ENCODE data around the gene BANK1. TPM values are rescaled to one million over a fixed set of nuclear protein-coding genes. Genes with fewer than 3 reads are reported as not detected.
"Not testable (repeated sequence)": the region's sequence is repeated elsewhere in the genome, so short reads cannot be mapped to it uniquely, and the experiment has no call there.

The BANK1 gene
- polyA plus RNA-seq, 3 donors, result 2.7 to 2.9 (median 2.9) TPM

DNA sequence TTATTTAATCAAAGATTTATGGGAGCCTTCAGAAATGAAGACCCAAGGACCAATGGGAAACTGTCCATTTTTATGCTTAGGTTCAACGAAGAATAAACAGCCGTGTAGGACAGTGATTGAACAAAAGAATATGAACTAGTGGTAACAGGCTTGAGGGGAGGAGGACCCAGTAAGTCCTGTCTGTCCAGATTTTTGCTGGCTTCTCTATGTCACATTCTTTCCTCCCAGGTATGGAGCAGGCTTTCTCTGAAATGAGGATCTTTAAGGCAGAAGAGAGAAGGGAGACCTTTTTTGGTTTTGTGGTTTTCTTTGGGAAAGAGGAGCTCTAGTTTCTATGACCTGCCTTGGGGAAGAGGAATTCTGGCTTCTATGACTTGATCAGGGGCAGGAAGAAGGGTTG, 74.1 kb downstream of the BANK1 start:
- DNase-seq (ENCODE audit: extremely low read depth in 1 of 11, low read depth in 9 of 11, low spot score in 4 of 11), result no peak

DNA sequence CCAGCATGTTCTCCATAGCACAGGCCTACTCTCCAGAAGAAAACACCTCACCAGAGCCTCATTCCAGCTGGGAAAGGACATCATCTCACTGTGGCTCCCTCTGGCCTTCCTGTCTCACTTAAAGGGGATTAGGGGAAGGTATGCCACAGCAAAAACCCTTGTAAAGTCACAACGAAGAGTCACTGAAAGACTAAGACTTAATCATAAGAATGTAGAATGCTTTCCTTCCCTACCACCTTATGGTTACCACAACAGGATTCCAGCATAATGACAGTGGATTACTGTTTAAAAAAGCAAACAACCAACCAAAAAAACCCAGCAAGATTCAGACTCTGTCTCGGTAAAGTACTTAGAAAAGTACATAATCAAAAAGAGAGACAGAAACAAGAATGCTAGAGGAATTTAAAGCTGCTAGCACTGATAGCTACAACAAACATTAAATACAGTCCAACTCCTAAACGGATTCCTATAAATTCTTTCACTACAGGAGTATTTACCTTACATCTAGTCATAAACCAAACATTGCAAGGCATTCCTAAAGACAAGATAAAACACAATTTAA, 75.1 kb downstream of the BANK1 start:
- no peak for DNase-seq (ENCODE audit: extremely low read depth in 1 of 11, low read depth in 9 of 11, low spot score in 4 of 11)

DNA sequence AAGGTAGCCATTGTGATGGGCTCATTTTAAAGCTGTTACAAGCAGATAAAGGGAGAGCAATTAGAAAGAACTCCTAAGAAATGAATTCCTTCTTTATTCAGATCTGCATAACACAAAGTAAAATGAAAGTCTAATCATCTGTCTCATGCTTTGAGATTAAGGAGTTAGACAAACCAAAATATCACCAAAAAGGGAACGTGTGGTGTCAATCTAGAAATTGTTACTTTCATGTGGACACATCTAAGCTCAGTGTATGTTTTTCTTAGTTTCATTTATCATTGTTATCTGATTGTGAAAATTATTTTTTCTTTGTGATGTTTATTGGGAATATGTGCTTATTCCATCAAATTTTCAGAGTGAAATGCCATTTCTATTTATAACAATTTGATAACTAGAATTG, 80.3 kb downstream of the BANK1 start:
- DNase-seq (ENCODE audit: extremely low read depth in 1 of 11, low read depth in 9 of 11, low spot score in 4 of 11), result no peak

DNA sequence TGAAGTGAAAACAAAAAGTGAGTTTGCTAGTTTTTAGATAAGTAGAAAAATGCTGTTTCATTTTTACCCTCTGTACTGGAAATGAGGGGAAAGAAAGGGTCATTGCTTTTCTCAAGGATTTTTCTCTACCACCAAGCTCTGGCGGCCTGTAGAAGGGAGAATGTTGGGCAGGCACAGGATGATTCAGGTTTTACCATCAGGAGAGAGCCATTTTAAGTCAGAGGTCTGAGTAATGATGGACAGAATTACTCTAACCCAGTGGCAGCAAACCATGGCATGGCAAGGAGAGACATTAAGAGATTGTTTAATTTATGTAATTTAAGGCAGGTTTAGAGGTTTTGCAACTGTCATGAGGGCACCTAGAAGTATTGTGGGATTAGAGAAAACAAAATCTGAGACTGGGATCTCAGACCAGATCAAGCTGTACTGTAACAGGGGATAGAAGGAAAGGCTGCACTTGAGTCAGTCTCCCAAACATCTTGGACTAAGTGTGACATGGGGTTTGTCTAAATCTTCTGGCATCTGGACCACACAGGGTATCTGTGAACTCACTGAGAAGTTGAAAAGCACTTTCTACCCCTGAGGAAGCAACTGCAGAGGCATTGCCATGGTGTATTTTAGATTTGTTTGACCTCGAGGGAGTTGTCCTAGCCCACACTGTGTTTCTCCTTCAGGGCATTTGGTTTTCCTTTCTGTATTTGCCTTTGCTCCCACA, 81.6 kb downstream of the BANK1 start:
- no peak for DNase-seq (ENCODE audit: extremely low read depth in 1 of 11, low read depth in 9 of 11, low spot score in 4 of 11)

DNA sequence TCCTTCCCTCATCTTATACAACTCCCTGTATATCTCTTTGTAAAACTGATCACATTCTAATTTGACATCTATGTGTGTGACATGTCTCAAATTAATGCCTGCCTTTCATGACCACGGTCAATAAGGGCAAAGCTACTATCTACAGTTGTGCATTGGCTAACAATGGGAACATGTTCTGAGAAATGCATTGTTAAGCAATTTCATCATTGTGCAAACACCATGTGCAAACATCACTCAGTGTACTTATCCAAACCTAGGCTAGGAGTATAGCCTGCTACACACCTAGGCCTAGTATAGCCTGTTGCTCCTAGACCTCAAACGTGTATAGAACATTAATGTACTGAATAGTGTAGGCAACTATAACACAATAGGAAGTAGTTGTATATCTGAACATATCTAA, 95.0 kb downstream of the BANK1 start:
- no peak for DNase-seq (ENCODE audit: extremely low read depth in 1 of 11, low read depth in 9 of 11, low spot score in 4 of 11)

DNA sequence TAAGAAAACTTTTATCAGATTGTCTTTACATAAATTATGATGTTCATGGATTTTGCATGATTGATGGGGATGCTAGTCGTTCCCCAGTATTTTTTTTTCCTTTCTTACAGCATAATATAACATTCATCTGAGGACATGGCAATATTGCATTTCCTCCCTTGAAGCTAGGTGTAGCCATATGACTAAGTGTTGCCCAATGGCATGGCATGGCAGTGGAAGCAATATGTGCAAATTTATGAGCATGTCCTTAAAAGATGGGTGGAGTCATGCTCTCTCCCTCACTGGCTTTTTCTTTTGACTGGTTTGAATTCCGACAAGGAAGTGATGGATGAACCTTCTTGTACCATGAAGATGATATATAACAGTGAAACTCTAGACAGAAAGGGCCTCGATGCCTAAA, 96.3 kb downstream of the BANK1 start:
- DNase-seq (ENCODE audit: extremely low read depth in 1 of 11, low read depth in 9 of 11, low spot score in 4 of 11), result no peak

DNA sequence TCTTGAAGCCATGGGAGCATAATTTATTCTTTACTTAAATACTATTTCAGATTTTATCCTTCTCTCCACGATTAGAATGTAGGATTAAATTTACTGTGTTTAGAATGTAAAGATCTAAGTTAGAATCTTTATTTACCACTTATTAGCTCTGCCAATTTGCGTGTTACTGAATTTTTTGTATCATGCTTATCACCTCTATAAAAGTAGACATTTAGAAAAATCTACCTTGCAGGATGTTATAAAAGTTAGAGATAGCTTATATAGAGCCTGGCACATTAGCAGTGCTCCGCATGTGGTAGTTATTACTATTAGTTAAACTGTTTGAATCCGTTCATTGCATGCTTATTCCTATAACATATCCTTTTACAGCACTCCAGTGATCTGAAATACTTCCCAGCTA, 97.9 kb downstream of the BANK1 start:
- no peak for DNase-seq (ENCODE audit: extremely low read depth in 1 of 11, low read depth in 9 of 11, low spot score in 4 of 11)

DNA sequence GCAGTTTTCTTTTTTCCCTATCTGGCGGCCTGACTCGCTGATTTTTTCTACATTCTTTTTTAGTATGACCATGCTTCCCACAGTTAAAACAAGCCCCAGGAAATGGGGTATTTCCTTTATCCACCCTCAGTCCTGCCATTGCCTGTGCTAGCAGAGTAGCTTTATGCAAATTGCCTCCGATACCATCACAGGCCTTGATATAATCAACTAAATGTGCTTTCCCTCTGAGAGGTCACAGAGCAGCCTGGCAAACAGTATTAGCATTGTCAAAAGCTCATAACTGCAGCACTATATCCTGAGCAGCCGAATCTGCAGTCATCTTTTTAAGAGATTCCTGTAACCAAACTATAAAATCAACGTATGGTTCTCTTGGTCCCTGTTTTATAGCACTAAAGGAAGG, 115.0 kb downstream of the BANK1 start:
- not testable (repeated sequence) for DNase-seq (ENCODE audit: extremely low read depth in 1 of 11, low read depth in 9 of 11, low spot score in 4 of 11)

DNA sequence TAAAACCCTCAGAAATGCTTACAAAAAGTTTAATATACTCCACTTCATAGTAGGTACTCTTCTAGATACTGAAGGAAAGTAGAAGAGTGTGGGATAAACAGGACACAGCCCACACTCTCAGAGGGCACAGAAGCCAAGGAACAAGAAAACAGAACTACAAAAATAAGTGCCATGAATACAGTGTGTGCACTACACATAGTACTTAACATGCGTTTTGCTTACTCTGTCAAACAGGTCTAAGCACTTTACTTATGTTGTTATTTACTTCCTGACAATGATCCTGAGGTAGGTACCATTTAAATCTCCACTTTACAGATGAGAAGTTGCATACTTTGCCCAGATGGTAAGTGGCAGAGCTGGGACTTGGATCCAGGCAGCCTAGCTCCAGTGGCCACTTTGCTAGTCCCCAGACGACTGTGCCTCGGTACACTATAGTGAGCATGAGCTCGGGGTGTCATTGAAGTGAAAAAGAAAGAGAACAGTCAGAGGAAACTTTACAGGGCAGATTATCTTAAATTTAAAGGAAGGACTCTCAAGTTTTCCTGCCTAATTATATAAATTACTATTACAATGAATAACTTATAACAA, 120.3 kb downstream of the BANK1 start:
- no peak for DNase-seq (ENCODE audit: extremely low read depth in 1 of 11, low read depth in 9 of 11, low spot score in 4 of 11)

DNA sequence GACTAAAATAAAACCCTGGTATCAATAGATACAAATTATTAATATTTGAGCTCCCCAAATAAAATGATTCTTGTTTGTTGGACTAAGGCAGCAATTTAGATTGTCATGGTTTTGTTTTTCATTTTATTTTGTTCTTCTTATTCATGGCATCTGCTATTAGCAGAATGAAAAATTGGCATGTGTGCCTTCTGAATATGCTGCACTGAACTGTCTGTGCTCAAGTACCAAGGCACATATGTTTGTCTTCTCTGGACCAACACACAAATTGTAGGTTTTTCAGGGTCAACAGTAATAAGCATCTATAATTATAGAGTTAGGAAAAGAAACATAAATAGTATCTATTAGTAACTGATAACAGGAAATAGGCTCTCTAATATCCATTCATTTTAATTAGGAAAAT, 121.1 kb downstream of the BANK1 start:
- DNase-seq (ENCODE audit: extremely low read depth in 1 of 11, low read depth in 9 of 11, low spot score in 4 of 11), result no peak

DNA sequence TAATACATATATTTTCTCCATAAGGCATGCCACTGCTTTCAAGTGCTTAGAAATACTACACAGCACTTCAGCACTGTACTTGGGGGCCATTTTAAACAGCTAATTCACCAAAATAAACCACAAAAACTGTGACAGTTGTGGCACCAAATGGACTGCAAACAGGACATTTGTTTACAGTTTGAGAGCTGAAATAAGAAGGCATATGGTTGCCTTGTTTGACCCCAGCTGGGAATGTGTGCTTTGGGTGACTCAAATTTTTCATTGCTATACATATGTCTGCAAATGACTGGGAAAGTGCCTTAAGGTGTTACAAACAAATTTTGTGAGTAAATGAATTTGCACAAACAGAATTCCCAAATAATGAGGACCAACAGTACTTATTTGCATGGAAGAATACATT, 124.2 kb downstream of the BANK1 start:
- DNase-seq (ENCODE audit: extremely low read depth in 1 of 11, low read depth in 9 of 11, low spot score in 4 of 11), result no peak

DNA sequence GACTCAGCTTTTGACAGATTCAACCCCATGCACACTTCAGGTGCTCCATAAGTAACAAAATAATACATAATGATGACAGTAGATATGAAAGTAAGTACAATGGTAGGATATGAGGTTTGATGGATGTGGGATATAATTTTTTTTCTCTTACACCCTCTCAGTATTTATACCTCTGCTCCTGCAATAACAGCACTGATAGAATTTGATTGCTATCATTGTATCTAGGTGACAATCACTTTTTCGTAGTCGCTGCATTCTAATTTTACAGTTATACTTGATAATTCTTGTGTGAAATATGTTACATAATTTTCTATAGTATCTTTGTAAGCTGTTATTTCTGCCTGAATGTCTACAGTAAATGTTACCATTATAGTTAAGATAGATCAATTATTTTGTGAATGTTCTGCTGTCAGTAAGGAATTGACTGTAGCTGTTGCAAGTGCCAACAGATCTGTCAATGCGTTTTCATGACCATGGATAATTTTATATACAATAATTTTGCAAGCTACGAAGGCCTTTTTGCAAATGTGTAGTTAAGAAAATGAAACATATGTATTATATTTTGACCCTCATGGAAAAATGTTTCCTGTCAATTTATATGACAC, 128.9 kb downstream of the BANK1 start:
- DNase-seq (ENCODE audit: extremely low read depth in 1 of 11, low read depth in 9 of 11, low spot score in 4 of 11), result no peak

DNA sequence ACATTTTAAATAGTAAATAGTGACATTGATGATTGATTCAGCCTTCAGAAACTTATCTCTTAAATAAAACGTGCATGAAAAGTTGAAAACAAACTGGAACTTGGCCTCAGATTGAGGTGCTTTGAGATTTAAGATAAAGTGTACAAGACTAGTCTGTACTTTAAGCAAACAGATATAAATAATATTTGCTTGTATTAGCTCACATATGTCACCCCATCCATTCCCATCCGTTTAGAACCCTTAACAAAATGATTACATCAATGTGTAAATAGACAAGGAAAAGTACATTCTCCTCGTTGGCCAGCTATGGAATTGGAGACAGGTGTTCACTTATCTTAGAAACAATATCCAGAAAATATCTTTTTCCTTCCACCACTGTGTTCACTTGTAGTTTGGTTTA, 130.8 kb downstream of the BANK1 start:
- DNase-seq (ENCODE audit: extremely low read depth in 1 of 11, low read depth in 9 of 11, low spot score in 4 of 11), result no peak

DNA sequence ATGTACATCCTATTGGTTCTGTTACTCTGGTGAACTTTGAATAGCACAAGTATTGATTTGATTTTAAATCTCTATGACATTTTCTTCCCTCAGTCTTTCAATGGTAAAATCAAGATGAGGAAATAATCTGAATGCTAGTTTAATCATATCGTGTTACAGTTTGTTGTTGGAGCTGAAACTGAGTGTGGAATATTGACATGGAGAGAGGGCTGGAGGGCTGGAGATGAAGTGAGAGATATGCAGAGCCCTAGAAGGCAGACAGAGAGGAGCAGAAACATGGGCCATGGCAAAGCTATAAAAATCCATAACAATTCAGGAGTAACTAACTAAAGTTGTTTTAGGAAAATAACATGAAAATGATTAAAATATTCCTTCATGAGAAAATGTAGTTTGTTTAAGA, 141.1 kb downstream of the BANK1 start:
- no peak for DNase-seq (ENCODE audit: extremely low read depth in 1 of 11, low read depth in 9 of 11, low spot score in 4 of 11)

DNA sequence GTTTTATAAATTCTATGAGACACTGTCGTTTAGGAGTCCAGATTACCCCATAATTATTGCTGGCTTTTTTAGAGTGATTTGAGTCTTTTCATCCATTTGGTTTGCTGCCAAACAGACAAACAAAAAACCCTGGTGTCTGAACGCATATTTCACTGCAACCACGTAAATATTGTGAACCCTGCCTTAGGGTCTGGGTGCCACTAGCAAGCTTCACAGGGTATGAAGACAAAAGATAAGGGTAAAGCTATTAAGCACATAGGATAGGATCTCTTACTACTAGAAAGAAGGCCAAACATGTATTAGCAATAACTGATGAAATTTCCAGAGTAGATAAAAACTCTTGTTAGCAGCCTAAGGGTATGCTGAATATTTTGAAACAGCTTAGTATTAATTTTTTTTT, 143.3 kb downstream of the BANK1 start:
- DNase-seq (ENCODE audit: extremely low read depth in 1 of 11, low read depth in 9 of 11, low spot score in 4 of 11), result no peak

DNA sequence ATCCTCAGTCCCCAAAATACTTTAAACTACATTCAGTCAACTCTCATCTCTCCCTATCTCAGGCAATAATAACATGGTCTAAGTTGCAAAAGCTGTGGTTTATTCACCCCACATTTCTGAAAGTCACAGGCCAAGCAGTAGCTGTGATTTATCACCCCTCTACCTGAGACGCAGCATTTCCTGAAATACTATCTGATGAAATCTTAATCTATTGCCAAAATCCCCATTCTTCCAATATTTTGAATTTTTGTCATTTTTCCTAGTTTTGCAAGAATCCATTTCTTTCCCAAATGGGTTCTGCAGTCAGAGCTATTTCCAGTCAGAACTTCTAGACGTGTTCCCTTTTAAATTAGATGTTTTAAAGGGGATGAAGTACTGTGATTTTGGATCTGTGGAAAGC, 148.3 kb downstream of the BANK1 start:
- no peak for DNase-seq (ENCODE audit: extremely low read depth in 1 of 11, low read depth in 9 of 11, low spot score in 4 of 11)

DNA sequence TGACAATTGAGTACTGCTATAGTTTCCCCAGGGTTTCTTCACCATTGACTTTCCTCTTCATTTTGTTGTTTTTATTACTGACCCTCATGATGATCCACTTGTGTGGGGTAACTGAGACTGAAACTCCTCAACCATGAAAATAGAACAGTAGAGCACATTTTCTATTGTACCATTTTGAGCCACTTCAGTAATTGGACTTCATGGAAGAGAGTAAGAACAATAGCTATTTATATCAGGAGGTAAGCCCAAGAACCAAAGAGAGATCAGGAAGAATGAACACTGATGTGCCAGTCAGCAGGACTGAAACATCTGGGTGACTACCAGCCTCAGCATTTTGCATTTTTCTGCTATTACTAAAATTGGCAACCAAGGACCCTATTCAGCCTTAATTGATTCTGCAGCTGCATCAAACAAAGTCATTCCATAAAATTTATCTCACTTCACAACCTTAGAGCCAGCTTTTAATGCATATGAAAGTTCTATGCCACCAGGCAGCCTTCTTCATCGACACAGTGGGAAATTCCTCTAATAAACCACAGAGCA, 151.4 kb downstream of the BANK1 start:
- DNase-seq (ENCODE audit: extremely low read depth in 1 of 11, low read depth in 9 of 11, low spot score in 4 of 11), result no peak

DNA sequence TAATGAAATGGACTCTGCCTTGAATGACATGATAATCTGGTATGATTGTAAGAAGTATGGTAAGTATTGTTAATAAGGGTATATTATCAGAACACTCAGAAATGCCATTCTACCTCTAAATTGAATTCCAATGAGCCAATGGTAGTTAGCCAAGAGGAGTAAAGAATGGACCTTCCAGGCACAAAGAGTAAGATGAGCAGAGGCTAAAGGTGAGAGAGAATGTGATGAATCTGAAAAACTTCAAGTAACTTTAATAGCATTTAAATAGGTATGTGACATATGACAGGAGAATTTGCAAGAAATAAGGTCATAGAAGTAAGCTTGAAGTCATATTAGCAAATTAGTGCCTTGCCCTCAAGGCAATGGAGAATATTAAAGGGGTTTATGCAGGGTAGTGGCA, 152.4 kb downstream of the BANK1 start:
- no peak for DNase-seq (ENCODE audit: extremely low read depth in 1 of 11, low read depth in 9 of 11, low spot score in 4 of 11)

DNA sequence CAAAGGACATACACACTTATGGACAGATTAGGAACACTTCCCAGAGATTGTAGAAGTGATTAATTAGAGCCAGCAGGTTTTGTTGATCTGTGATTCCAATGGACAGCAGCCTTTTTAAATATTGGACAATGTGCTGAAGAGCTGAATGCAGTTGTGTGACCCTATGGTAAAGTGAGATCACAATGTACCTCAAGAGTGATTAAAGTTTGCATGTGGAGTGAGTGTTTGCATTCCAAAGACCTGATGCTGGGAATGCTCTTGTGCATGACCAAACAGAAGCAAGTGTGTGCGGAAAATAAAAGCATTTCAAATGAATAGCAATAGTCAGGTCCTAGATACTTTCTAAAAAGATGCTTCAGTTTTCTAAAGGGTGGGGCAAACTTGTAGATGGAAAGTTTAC, 154.1 kb downstream of the BANK1 start:
- no peak for DNase-seq (ENCODE audit: extremely low read depth in 1 of 11, low read depth in 9 of 11, low spot score in 4 of 11)

DNA sequence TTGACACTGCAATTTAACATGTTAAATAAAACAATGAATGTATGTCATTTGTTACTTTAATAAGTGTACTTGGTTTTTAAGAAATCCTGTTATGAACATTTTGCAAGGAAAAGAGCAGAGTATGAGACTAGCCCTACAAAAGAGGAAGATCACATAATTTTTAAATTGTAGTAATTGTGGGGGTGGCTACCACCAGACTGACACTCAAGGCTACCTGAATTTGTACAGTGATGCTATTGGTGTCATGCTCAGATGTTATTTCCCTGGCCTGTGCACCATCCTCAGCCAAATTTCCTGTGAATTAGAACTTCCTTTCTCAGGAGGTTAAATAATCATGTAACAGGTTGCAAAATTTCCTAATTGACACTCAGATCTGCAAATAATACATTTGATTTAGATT, 157.5 kb downstream of the BANK1 start:
- no peak for DNase-seq (ENCODE audit: extremely low read depth in 1 of 11, low read depth in 9 of 11, low spot score in 4 of 11)

All from renal cortex interstitium (tissue), 11 donors.